Ishikawa (cell line): Measurements from ENCODE around the gene GEMIN8.

Source experiments
- EP300 ChIP-seq: IDR thresholded peaks from 2 replicates; pipeline ENCODE4 v1.6.1; 2012; ENCODE audit warnings: borderline replicate concordance
- FOXM1 ChIP-seq: IDR thresholded peaks from 2 replicates; pipeline ENCODE4 v1.6.1; 2012; ENCODE audit warnings: low read depth, borderline replicate concordance
- RAD21 ChIP-seq: IDR thresholded peaks from 2 replicates; pipeline ENCODE4 v1.6.1; 2012; ENCODE audit warnings: low read depth
- TF ChIP-seq, protein P1 (sequence below): IDR thresholded peaks from 2 replicates; pipeline ENCODE4 v1.6.1; 2012; ENCODE audit warnings: low read depth, mild to moderate bottlenecking
- TF ChIP-seq, protein P2 (sequence below): IDR thresholded peaks from 2 replicates; pipeline ENCODE4 v1.6.1; 2012

DNA sequence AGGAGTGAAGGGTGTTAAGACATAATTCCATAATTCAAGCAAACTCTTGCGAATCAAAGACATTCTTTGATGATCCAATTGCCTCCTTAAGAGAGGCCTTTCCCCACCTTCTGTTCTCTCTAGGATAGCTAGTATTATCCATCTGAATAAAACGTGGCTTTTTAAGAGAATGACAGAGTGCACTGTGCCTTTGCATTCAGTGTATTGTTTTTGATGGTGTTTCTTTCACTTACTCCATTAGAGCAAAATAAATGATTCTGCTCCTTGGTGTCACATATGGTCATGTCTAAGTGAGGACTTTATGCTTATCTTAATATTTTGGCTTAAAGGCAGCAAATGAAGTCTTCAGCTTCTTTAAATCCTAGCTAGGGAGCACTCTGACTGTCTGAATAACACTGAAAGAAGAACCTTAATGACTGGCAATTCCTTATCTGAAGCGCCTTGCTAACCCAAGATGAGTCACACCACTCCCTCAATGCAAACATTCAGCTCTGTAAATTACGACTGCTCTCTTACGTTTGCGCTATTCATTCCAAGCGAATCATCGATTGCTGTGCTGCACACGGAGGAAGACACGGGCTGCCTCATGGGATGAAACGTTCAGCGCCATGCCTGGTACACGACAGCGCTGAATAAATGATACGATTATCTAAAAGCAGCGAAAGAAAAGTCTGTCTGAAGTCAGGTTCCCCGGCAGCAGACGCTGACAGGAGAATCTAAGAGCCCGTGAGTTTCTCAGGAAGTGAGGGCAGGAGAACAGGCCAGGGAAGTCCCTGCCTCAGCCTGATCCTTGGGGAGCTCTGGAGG is 35.1 kb upstream of the GEMIN8 start:
- TF ChIP-seq, protein P1, sequence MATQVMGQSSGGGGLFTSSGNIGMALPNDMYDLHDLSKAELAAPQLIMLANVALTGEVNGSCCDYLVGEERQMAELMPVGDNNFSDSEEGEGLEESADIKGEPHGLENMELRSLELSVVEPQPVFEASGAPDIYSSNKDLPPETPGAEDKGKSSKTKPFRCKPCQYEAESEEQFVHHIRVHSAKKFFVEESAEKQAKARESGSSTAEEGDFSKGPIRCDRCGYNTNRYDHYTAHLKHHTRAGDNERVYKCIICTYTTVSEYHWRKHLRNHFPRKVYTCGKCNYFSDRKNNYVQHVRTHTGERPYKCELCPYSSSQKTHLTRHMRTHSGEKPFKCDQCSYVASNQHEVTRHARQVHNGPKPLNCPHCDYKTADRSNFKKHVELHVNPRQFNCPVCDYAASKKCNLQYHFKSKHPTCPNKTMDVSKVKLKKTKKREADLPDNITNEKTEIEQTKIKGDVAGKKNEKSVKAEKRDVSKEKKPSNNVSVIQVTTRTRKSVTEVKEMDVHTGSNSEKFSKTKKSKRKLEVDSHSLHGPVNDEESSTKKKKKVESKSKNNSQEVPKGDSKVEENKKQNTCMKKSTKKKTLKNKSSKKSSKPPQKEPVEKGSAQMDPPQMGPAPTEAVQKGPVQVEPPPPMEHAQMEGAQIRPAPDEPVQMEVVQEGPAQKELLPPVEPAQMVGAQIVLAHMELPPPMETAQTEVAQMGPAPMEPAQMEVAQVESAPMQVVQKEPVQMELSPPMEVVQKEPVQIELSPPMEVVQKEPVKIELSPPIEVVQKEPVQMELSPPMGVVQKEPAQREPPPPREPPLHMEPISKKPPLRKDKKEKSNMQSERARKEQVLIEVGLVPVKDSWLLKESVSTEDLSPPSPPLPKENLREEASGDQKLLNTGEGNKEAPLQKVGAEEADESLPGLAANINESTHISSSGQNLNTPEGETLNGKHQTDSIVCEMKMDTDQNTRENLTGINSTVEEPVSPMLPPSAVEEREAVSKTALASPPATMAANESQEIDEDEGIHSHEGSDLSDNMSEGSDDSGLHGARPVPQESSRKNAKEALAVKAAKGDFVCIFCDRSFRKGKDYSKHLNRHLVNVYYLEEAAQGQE: no peak
- TF ChIP-seq RAD21 (no peak), FOXM1 (no peak), EP300 (no peak)
- TF ChIP-seq, protein P2, sequence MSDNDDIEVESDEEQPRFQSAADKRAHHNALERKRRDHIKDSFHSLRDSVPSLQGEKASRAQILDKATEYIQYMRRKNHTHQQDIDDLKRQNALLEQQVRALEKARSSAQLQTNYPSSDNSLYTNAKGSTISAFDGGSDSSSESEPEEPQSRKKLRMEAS: no peak
